ENCODE results near the gene CYSLTR2. TPM values are rescaled to one million over a fixed set of nuclear protein-coding genes. Genes with fewer than 3 reads are reported as not detected.

The CYSLTR2 gene, protein sequence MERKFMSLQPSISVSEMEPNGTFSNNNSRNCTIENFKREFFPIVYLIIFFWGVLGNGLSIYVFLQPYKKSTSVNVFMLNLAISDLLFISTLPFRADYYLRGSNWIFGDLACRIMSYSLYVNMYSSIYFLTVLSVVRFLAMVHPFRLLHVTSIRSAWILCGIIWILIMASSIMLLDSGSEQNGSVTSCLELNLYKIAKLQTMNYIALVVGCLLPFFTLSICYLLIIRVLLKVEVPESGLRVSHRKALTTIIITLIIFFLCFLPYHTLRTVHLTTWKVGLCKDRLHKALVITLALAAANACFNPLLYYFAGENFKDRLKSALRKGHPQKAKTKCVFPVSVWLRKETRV
- total RNA-seq, result not detected in 2 replicates

DNA sequence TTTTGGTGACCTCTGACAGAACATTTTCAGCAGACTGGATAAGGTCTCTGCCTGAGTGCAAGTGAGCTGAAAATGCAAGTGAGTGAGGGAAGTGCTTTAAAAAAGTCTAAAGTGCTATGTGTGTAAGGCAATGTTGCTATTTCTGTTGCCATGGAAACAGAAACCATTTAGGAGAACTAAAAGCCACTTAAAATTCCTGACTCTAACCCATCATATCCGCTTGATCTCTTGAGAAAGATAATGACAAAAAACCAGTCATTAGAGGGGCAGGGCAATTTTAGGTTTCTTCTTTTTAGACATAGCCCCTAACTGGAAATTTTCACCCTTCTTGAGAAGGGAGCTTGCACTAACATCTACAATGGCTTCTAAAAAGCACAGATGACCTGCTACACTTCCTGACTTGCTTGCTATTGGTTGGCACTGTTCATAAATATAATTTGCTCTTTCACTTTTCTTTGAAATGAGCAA, at the start of gene CYSLTR2:
CYSLTR2 (plus strand) TSS at position 458 of the 468 bp plus-strand sequence. CDS start 52,889 bp downstream, outside the sequence.
- peak; percentile 12 for DNase-seq

DNA sequence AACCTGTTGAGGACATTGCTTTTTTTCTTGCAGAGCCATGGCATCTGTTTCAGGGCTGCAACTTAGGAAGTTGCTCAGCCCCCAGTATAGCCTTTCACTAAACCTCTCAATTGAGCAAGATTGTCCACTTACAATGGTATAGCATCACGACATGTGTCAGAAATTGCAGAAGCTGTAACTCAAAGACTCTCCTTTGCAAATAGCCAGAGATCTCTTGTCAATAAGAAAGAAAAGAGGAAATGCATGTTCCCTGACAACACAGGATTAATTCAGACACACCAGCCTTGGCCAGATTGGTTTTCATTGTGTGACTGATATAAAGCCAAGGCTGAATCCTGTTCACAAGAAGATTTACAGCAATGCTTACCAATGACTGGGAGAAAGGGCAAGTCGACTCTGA, 38.7 kb upstream of the CYSLTR2 start:
- DNase-seq, result no peak

GRCh38 chr13:48618937-48619336, 34.8 kb upstream of the CYSLTR2 start:
- DNase-seq, result no peak

- no peak for DNase-seq
These were observed 32.7 kb upstream of the CYSLTR2 start for GRCh38 chr13:48621056-48621455.

- DNase-seq, result no peak
These were observed 29.7 kb upstream of the CYSLTR2 start for GRCh38 chr13:48624016-48624415.

GRCh38 chr13:48624858-48625257, 28.9 kb upstream of the CYSLTR2 start:
- DNase-seq, result no peak

DNA sequence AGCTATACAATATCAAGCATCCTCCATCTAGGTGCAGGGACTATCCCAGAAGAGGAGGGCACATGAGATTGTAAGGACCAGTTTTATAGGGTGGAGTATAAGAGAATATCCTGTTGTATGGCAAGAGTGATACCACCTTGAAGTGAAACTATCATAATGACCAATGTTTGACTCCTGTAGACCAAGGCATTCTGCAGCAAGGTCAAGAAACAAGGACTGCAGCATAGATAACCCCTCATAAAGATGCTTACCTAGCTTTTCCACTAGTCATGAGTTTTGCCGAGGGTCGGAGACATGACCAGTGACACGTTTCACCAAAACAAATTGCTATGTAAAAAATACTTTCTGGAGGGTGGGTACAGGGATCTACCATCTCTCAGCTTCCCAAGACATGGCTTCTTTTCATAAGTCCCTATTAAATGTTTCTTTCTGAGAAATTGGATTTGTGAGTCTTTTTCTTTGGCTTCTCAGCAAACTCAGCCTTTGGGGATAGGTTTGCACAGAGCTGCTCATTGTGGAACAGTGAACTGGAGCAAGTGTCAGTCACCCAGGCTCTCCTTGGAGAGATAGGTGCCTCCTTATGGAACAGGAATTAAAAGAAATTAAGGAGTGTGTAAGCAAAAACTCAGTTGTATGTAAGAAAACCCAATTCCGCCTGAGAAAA, 28.2 kb upstream of the CYSLTR2 start:
- DNase-seq, result no peak

GRCh38 chr13:48626077-48626449, 27.7 kb upstream of the CYSLTR2 start:
- peak; percentile 71 for DNase-seq

GRCh38 chr13:48626726-48627451, 26.8 kb upstream of the CYSLTR2 start:
- DNase-seq, result no peak

- DNase-seq, result no peak
These were observed 24.5 kb upstream of the CYSLTR2 start for GRCh38 chr13:48629277-48629676.

DNA sequence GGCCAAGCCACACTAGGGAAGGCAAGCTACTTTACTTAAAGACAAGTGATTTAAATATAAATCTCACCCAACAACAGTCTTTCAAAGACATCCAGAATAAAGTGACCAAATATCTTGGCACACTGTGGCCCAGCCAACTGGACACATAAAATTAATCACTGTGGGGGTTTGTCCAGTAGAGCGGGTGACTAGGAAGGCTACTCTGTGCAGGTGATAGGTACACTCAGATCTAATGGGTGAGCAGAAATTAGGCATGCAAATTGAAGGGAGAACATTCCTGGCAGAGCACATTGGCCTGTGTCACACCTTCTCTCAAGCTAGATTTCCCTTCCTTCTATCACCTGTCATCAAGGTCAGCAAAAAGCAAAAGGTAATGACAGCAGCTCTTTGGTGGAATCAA, 23.4 kb upstream of the CYSLTR2 start:
- DNase-seq, result no peak

GRCh38 chr13:48630773-48631172, 23.0 kb upstream of the CYSLTR2 start:
- no peak for DNase-seq

- DNase-seq, result no peak
These were observed 22.3 kb upstream of the CYSLTR2 start for GRCh38 chr13:48631441-48631840.

DNA sequence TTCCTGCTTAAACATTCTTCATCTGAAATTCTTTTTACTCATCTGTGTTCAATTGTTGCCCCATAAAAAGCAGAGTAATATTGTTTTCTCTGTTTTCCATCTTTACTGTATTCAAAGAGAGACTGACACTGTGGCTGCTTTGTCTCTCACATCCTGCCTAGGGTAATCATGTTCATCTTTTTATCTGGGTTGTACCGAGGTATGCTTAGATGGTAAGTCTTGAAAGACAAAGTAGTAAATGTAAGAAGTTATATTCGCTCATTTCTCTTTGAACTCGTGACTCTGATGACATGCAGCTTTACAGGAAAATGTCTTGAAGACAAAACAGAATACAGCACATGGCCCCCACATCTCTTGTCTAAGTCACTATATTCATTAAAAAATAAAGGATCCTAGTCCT, 20.0 kb upstream of the CYSLTR2 start:
- no peak for DNase-seq

DNA sequence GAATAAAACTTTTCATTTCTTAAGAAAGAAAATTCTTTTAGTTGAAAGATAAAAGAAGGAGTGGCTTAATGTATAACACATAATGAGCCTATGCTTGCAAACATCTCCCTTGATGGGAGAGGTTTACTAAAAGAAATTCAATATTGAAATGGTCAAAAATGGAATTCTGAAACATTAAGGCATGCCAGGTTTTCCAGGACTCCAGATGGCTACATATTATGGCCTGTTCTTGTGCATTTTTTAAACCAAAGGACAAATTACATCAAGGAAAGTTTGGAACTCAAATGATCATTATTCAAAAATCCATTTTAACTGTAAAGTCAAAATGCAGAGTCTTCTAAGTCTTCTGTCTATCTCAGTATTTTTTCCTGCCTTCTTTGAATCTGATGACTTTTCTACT, 19.1 kb upstream of the CYSLTR2 start:
- no peak for DNase-seq

GRCh38 chr13:48635478-48635877, 18.3 kb upstream of the CYSLTR2 start:
- DNase-seq, result no peak

DNA sequence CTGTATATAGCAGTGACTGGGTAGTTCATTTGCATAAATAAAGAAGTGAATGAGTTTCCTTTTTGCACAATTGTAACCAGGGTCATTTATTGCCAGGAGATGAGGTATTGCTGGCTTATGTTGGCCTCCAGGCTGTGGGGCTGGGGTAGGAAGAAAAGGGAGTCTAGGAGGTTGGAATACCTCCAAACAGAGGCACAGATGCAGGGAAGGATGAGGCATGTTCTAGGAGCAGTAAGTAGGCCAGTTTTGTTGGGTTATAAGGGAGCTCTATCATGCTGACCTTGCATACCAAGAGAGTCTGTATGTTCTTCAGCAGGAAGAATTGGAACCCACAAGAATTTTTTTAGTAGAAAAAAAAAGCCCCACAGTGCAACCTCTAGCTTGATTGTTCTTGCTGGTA, 17.2 kb upstream of the CYSLTR2 start:
- DNase-seq, result no peak

- DNase-seq, result no peak
These were observed 16.1 kb upstream of the CYSLTR2 start for GRCh38 chr13:48637601-48638000.

DNA sequence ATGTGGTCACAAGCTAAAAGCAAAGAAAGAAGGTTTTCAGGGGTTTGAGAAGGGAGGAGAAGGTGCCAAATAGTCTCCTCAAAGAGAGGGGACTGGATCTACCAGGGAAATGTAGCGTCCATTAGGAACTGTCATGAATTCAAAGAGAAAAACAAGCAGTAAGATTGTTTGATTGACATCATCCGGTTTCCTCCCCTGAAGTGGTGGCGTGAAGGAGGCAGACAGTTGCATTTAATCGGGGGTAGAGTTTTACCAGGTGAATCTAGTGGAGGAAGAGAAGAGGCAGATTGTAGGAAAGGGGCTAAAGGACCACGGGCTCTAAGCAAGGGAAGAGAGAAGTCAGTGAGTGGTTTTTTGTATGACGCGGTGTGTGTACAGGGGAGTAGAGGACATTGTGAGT, 13.0 kb upstream of the CYSLTR2 start:
- DNase-seq, result no peak

GRCh38 chr13:48641404-48641803, 12.3 kb upstream of the CYSLTR2 start:
- no peak for DNase-seq

DNA sequence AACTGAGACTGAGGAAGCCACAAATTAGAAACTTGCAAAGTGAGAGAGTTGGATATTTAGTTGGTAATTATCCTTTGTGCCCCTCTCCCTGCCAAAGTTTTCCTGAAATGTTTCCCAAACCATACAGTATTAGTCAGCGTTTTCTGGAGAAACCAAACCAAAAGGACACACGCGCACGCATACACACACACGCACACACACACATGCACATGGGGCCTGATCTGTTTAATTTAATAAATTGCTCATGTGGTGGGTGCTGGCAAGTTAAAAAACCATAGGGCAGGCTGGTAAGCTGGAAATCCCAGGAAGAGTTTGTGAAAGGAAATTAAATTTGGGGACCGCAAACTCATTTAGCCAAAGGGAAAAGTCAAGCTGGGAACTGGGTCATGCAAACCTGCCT, 11.7 kb upstream of the CYSLTR2 start:
- DNase-seq, result no peak

DNA sequence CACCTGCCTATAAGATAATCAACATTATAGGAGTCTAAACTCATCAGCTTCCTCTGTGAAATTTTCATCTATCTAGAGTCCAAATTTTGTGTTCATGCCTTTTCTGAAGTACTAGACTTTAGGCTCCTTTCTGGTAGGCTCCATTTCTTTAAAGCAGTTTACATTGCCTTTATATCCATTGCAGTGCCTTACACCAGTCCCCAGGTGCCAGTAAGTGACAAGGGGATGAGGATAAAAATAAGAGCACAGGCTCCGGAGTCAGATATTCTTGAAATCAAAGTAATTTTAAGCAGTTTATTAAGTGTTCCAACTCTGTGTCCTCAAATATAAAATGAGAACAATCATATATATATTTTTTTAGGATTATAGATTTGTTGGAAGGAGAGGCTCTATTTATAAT, 10.6 kb upstream of the CYSLTR2 start:
- DNase-seq, result no peak

DNA sequence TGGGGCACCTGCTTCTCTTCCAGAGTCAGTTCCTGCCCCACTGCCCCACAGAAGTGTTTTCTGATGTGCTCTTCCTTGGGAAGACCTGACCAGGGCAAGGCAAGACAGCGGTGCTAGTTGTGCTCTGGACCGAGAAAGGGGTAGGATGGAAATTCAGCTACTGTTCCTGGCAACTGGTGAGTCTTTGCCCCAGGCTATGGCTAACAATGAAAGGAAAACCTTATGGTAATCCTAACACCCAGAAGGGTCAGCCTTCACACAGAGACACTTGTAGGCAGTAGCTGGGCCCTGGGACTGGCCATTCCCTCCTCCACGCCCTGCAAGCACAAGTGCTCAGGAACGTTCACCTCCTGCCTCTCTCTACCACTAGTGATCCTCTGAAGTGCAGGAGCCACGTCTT, 9.6 kb upstream of the CYSLTR2 start:
- DNase-seq, result no peak

DNA sequence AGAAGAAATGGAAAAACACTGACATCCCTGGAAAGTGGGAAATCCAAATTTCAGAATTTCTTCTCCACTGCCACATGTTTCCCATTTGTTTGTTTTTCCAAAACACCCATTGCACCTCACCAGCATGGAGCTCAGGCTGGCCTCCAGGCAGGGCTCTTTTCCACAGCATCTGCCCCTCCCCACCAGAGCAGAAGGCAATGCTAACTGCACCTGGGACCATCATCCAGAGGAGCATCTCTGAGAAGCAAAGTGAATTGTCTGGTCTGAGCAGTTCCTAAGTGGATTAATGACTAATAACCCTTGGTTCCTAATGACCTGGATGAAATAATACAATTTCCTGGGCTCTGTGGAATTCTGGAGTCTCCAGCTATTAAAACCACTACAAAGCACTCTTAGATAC, 8.8 kb upstream of the CYSLTR2 start:
- no peak for DNase-seq
